GM19372 (cell line): ENCODE results near the gene SSBP3.
A peak's percentile ranks its signal among the peaks of the same experiment; 100 is the strongest.
"Not testable (repeated sequence)": the region's sequence is repeated elsewhere in the genome, so short reads cannot be mapped to it uniquely, and the experiment has no call there.

Experiments used
- ATAC-seq: cut with Tn5 transposase; IDR thresholded peaks from one replicate; pipeline ENCODE4 v1.9.1; 2021; ENCODE audit warnings: mild to moderate bottlenecking, low read depth, moderate library complexity; ENCODE audit not compliant: unreplicated experiment

Gene SSBP3

DNA sequence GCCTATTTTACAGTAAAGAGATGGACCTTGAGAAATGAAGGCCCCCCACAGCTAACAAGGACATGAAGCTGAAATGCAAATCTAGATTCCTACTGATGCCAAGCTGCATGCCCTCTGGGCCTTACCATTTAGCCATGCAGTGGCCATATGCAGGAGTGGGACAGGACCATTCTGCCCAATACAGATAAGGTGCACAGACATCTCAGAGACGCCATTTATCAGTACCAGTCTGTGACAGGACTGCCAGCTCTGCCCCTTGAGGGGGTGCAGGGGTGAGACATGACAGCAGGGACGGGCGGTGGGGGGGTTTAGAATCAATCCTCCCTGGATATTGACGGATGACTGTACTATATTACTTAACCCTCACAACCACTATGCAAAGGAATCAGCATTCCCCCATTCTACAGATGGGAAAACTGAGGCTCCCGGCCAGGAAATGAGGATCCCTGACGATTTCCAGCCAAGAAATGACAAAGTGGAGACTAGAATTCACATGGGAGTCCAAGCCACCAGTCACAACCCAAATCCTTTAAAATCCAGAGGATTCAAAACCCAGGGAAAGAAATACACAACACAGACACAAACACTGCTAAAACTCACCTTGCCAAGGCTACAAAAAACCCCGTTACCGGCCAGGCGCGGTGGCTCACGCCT is 10.8 kb downstream of the SSBP3 start:
- no peak for ATAC-seq

DNA sequence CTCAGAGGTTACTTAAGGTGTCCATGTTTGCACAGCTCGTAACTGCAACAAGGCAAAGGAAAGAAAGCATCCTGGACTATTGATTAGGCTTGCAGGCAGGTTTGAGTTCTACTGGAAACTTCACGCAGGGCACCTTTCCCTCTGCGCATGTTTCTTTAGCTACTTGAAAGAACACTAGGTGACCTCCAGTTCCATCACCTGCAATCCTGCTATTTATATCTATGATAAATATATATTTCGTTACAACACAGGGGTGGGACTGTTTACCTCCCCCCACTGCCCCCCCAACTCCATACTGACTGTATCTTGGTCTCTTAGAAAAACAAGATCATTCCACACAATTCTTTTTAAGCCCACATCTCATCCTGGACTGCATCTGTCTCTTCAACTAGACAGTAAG is 12.1 kb downstream of the SSBP3 start:
- ATAC-seq: no peak

DNA sequence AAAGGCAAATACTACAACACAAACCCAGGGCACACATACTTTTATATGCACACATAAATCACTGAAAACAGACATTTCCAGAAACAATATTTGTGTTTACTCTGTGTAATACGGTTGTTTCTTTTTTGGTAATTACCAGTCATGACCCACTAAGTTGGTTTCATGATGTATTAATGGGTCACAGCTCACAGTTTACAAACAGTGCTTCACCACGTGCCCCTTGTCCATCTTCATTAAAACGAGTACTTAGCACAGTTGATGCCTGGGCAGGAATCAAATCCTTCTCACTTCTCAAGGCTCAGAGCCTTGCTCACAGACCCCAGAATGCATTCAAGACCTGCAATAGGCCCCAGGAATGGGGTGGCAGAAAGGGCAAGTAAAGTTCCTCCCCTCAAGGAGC is 13.8 kb downstream of the SSBP3 start:
- ATAC-seq: no peak

DNA sequence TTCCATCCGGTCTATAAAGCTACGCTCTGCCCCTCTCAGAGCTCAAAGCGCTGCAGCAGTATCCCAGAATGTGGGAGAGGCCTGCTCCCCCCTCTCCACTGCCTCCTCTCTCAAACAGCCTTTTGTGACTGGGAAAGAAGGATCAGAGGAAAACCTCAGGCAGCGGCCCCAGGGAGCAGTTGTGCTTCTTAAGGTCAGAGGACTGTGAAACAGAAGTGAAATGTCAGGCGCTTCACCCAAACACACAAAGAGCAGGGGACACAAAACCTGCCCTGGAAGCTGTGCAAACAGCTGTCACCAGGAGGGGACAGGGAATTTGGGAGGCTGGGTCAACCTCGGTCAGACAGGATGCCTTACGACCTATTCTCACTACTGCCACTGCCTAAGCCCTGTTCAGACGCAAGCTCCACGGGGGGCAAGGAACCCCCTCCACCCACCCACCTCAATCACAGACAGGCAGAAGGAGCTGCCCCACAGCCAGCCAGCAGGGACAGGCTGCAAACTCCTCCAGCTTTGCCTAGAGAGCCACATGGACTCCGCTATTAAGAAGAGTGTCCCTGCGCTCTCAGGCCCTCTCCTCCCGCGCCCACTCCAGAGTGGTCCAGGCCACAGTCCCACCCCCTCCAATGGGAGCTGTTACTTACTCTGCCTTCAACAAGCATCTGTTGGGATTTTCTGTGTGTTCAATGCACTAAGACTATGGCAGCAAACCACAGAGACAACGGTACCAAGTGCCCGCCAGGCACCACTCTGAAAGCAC is 14.6 kb downstream of the SSBP3 start:
- ATAC-seq: no peak

DNA sequence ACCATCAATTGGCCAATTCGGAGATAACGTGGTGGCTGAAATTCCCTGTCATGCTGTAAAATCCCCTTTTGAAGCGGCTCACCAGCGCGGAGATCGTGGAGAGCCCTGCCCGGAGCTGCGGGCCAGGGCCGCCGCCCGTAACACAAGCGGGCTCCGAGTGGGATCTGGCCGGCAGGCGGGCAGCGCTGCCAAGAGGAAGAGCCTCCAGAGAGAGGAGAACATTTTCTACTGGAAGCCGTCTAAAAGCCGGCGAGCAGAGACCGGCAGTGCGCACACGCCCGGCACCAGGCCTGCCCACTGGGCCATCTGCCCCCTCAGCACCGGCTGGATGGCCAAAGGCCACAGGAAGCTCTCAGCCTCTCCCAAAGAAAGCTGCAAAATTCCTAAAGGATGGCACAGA is 15.5 kb downstream of the SSBP3 start:
- ATAC-seq: no peak

DNA sequence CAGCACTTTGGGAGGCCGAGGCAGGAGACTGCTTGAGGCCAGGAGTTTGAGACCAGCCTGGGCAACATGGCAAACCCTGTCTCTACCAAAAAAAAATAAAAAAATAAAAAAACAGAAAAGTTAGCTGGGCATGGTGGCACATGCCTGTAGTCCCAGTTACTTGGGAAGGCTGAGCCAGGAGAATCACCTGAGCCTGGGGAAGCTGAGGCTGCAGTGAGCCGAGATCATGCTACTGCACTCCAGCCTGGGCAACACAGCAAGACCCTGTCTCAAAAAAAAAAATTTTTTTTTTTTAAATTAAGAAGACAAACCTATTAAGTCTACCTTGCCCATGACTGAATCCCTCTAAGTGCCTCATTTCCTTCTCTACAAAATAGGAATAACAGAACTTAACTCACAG is 16.6 kb downstream of the SSBP3 start:
- not testable (repeated sequence) for ATAC-seq

DNA sequence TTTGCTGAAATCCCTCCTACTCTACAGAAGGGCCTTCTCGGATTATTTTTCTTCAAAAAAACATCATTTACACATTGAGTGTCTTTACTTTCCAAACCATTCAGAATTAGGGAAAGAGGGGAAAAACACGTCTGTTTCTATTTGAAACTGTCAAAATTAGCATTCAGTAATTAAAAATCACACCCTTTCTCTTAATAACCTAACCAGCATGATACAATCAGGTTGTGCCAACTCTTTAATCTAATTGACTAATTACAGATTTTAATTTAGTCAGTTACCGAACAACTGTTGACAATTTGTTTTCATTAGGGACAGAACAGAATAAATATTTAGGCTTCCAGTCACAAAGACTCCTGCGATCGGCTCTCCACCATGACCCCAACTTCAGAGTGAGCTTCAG is 18.8 kb downstream of the SSBP3 start:
- no peak for ATAC-seq

DNA sequence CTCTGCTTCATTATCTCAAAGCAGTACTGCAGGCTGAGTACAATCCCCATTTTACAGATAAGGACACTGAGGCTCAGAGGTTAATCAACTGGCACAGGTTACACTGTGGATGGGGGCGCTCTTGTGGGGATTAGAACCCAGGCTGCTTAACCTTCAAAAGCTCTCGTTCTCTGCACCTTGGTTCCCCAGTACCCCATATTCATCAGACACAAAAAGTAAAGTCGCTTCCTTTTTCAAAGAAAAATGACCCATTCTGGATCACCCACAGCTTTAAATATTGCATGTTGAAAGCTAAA is 20.5 kb downstream of the SSBP3 start:
- no peak for ATAC-seq

DNA sequence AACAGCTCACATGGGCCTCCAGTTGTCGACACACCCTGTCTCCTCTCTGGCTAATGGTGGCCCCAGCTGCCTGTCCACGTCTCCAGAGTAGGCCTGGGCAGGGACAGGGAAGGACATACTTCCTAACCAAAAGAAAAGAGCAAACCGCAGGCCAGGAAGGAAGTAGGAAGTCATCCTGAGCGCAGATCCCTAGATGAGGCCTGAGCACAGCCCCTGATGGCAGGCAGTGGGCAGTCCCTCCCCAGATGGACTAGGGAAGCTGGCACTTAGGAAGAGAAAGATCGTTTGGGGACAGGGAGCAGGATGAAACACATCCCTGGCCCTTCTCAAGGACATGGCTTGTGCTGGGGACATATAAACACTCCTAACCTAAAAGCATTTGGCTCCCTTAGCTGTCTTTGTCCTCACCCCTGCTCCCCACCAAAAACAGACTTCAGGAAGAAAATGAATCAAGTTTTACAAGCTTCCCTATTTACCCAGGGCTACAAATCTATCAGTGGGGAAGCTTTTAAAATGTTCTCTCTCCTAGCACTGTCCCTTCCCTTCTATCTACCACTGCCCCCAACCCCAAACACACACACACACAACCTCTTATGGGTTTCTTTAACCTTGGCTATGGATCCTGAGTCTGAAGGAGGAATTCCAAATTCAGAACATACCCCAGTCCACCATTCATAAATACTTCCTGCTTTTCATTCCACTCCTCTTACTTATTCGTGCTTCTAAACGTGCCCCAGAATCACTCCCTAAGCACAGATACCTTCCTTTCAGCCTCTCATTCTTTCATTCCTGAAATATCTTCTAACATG is 21.1 kb downstream of the SSBP3 start:
- no peak for ATAC-seq

DNA sequence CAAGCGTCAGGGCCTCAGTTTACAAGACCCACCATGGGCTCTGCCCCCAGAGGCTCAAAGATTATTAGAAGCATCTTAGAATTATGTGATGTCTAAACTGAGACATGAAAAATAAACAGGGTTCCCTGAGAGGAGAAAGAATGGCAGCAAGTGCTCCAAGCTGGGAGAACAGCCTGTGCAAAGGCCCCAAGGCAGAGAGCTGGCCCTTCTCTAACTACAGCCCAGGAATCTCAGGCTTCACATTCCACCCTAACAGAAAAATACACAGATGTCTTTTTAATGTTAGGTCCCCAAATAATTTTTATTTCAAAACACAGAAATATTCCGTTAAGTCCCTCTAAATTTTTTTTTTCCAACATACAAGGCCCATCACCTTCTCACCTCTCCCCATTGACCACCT is 21.7 kb downstream of the SSBP3 start:
- no peak for ATAC-seq

DNA sequence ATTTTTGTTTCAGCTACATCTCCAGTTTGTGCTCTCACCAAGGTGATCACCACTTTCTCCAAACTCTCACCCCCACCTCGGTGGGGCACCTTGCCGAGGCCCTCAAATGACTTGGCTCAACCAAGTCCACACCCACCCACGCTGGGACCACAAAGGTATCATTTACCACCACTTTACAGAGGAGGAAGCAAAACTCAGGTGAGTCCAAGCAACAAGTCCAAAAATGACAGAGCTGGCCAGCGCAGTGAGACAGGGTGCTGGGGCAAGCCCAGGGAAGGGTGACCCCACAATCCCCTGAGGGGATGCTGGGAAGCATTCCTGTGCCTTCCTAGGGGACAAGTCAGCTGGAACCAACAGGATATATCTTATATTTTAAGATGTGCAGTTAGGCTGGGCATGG is 24.7 kb downstream of the SSBP3 start:
- no peak for ATAC-seq

DNA sequence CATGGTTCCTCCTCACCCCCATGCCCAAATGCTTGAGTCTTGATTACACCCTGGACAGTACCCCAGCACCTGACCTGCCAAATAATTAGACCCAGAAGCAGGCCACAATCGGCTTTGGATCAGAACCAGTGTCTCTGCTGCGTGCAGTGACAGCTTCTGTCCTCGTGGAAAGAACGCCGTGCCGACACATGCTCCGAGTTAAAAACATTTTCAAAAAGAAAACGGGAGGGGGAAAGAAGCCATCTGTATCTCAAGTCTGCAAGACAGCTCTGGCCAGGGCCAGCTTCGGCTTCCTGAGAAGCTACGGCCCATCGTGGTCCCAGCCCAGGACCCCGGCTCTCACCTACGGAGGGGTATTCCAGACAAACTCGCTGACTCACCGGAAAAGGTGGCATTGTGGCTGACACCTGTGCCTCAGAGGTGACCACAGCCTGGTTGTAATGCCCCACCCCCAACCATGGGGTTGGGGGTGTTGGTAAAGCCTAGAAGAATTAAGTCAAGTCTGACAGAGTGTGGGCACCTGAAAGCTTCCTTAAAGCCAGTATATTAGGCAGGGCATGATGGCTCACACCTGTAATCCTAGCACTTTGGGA is 25.8 kb downstream of the SSBP3 start:
- ATAC-seq: no peak

DNA sequence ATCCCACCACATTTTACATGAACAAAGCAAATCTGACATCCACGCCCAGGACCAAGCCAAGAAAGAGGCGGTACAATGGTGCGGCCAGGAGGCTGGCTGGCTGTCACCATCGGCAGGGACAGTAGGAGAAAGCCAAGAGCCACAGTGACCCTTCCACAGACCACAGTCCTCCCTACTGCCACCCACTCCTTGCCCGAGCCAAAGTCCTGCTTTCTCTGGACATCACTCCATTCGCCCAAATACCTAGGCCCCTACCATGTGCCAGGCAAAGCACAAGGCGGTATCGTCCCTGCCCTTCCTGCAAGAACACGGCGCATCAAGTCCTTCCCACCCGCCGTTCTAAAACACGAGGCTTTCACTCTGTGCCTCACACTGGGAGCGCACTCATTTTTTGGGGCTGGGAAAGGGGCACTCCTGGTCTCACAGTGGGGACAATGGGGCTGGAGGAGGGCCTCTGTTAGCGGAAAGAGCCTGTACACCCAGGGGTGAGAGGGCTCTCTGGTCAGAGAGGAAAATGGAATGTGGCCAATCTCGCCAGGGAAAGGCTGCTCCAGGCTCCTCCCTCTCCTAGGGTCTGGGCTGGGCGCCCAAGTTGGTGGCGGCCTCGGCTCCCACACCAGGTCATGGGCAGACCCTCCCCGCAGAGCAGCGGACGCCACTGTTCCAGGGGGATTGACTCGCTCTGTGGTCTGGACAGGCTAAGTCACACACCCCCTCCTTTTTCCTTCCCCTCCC is 26.5 kb downstream of the SSBP3 start:
- ATAC-seq: no peak

DNA sequence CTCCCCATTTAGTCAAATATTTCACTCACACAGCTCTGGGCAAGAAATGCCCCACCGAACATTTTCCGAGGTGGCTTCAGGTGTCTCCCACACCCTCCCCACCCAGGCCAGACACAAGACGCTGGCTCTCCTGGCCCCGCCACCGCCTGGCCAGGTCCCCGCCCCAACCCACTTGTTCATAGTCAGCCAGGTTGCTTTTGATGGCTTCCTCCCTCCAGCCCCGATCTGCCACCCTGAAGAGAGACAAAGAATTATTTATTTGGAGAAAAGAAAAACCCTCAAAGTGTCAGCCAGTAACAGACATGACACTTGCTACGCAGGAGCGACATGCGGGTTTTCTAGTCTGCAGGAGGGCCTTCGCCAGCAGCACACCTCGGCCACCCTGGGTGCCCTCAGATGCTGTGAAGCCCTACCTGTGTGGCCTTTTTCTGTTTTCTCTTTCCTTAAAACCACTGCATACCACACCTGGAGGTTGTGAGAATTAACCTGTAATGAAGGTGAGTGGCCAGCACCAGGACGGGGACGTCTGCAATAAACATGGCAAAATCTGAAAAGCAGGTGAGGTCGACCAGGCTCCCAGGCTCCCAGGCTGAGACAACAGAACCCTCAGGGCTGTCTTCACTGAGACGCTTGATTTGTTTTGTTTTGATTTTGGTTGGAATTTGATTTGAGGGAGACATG is 27.2 kb downstream of the SSBP3 start:
- ATAC-seq: no peak

DNA sequence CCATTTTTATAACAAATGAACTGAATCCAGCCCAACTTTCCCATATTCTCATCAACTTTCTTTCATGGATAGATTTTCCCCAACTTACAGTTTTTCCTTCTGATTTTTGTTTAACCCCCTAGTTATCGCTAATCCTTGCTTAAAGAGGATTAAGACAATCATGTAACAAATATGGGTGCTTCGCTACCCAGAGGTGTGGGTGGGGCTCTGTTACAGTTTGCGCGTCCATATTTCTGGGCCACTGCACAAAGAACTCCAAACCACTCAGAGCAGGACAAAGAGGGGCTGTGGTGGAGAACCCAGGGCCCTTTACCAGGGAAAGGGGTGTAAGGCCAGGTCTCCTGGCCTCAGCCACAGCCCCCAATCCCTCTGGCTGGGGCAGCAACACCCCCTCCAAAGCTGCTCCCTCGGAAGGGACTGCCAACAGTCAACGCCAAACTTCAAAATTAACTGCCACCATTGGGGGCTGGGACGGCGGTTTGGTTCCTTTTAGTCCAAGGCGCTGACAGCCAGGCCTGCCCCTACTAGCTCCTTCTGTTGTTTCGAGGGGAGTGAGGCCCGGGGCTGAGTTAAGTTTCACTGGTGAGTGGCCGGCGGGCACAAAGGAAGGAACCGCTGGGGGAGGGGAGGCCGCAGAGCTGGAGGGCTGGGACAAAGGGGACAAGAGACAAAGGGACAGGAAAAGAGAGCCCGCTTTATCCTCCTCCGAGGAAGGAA is 27.9 kb downstream of the SSBP3 start:
- no peak for ATAC-seq

DNA sequence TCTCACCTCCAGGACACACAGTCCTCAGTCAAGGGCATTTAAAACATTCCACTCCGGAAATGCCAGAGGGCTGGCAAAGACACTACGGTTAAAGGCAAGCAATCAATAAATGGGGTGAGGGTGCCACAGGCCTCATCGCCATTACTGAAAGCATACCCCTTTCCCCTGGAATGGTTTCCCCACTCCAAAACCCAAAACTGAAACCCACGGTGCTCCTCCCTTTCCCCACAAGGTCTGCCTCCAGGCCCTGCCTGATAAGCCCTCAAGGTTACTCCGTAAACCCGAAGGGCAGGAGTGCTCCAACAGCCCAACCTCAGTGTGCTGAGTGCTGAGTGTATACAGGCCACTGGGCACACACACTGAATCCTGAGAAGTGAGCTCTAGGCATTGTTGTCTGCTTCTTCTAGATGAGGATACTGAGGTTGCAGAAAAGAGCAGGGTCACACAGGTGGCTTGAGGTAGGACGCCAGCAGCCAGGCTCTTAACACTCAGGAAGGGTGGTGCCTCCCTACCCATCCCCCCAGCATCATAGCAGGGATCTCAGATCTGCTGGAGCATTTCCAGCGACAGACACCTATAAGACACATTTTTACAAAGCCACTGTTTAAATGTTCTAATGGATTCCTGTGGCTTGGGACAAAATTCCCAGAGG is 29.0 kb downstream of the SSBP3 start:
- no peak for ATAC-seq

DNA sequence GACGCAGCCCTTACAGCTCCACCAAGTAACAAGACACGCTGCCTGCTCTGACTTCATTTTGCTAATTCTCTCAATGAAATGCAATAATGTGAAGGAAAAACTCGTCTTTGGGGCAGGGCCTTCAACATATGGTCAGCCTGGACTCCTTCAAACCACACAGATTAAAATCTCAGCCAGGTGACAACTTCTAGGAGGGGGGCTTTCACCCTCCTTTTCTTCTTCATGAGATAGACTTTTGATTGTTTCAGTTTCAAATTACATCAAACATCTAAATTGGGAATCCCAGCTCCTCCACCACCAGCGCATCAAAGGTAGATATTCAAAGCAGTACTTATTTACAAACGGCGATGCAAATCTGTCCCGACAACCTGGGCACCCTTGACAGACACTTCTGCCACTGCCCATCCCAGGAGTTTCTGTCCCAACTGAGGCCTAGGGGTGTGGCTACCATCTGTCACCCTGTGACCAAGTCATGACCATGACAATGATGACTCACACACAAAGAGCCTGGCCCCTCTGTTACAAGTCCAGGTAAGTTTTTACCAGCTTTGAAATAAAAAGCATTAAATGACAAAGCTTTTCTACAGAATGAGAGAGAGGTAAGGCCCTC is 29.7 kb downstream of the SSBP3 start:
- peak; percentile 53 for ATAC-seq

DNA sequence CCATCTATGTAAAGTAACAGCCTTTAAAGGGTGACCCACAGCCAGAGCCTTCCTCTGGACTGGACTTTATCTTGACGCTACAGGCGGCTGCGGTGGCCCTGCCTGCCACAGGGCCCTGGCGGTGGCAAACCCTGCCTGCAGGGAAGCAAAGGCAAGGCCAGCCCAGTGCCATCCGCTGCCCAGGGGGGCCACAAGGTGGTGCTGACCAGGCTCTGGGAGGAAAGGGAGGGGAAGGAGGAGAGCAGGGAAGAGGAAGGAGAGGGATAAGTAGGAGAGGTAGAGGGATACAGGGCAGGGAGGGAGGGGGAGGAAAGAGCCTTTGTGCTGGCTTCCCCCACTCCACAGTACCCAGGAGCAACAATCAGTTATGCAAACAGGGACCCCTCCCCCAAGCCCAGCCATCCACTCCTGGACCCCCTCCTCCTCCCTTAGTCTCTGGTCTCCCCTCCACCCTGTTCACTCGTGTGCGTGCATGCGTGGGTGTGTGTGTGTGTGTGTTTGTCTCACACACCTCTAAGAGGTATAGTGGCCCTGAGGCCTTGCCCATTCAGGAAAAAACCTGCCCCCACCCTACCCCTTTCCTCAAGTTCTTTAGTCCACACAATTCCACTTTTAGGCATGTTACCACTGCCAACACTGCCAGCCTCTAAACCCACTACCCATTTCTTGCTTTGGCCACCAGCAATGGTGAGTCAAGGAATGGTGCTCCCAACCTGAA is 30.3 kb downstream of the SSBP3 start:
- no peak for ATAC-seq
